Measurements from ENCODE around the gene GIPC2. TPM values are rescaled to one million over a fixed set of nuclear protein-coding genes. Genes with fewer than 3 reads are reported as not detected.
"Not testable (repeated sequence)": the region's sequence is repeated elsewhere in the genome, so short reads cannot be mapped to it uniquely, and the experiment has no call there.

GIPC2 gene
- polyA plus RNA-seq, 3 donors = not detected

GRCh38 chr1:78102916-78103315, 57.1 kb downstream of the GIPC2 start:
- no peaks in the 10 kb centered on the region for H3K36me3 ChIP-seq (replicated peaks in 1 of 2; ENCODE audit: control insufficient read depth in 1 of 2, insufficient read depth in 2 of 2, low read length in 2 of 2)
- Mint-ChIP-seq H3K36me3 (no peaks in the 10 kb centered on the region), H3K9me3 (peaks cover 0 to 4% (median 0%) of the 10 kb centered on the region in 7 donors), H3K27ac (no peak overlapping the region), H3K27me3 (ENCODE audit: low read depth in 3 of 3) (peaks cover 0 to 2% (median under 1%) of the 10 kb centered on the region in 3 donors), H3K4me1 (no peaks in the 10 kb centered on the region), H3K4me3 (no peak overlapping the region)
- no peaks in the 10 kb centered on the region for H3K4me1 ChIP-seq (ENCODE audit: control insufficient read depth in 1 of 2, insufficient read depth in 2 of 2, low read length in 2 of 2)
- no peak for DNase-seq
- no peaks in the 10 kb centered on the region for H4K20me1 ChIP-seq (ENCODE audit: insufficient read depth, low read length)
- TF ChIP-seq, protein P1, sequence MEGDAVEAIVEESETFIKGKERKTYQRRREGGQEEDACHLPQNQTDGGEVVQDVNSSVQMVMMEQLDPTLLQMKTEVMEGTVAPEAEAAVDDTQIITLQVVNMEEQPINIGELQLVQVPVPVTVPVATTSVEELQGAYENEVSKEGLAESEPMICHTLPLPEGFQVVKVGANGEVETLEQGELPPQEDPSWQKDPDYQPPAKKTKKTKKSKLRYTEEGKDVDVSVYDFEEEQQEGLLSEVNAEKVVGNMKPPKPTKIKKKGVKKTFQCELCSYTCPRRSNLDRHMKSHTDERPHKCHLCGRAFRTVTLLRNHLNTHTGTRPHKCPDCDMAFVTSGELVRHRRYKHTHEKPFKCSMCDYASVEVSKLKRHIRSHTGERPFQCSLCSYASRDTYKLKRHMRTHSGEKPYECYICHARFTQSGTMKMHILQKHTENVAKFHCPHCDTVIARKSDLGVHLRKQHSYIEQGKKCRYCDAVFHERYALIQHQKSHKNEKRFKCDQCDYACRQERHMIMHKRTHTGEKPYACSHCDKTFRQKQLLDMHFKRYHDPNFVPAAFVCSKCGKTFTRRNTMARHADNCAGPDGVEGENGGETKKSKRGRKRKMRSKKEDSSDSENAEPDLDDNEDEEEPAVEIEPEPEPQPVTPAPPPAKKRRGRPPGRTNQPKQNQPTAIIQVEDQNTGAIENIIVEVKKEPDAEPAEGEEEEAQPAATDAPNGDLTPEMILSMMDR (IDR thresholded peaks at IDR 0.05) = no peak
- no peaks in the 10 kb centered on the region for H3K9me3 ChIP-seq (replicated peaks in 1 of 2; ENCODE audit: control insufficient read depth in 1 of 2, insufficient read depth in 1 of 2, low read length in 2 of 2)
- H3K27ac ChIP-seq (ENCODE audit: low read depth in 1 of 2, low read length in 2 of 2) = no peak overlapping the region
- H3K4me3 ChIP-seq (replicated peaks in 1 of 3; ENCODE audit: low read depth in 2 of 3, low read length in 3 of 3) = no peak overlapping the region
- H3K9ac ChIP-seq (ENCODE audit: insufficient read depth, low read length, poor library complexity, severe bottlenecking) = no peak overlapping the region
- intact Hi-C loops (cut with micrococcal nuclease) = no loop called here
- H3K27me3 ChIP-seq (ENCODE audit: control insufficient read depth in 2 of 2, insufficient read depth in 2 of 2, low read length in 2 of 2) = no peaks in the 10 kb centered on the region
- H3K79me2 ChIP-seq (ENCODE audit: insufficient read depth, low read length) = no peaks in the 10 kb centered on the region
- H3K4me2 ChIP-seq (replicated peaks; ENCODE audit: extremely low read depth, low read length, poor library complexity, severe bottlenecking) = no peak overlapping the region
- 100% methylated on average over 1 of the region's 2 CpGs for WGBS (ENCODE audit: insufficient coverage)
- no peak overlapping the region for H2AFZ ChIP-seq (ENCODE audit: insufficient read depth, low read depth, low read length, poor library complexity, severe bottlenecking)

DNA sequence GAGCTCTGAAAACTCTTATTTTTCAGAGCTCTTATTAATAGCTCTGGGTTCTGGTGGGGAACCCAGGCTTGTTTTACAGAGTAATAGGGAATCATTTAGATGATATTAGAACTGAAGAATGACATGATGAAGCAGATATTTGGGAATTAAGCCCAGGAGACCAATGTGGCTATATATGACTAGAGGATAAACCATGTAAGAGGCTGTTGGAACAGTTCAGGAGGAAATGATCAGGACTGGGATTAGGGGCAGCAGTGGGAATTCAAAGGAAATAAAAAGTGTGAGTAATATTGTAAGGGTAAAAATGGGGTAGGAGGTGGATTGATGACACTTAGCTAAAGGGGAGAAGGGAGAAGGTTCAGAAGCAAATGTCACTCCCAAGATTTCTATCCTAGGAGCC, 58.6 kb downstream of the GIPC2 start:
- no peak overlapping the region for H3K4me2 ChIP-seq (replicated peaks; ENCODE audit: extremely low read depth, low read length, poor library complexity, severe bottlenecking)
- no peak overlapping the region for H3K9ac ChIP-seq (ENCODE audit: insufficient read depth, low read length, poor library complexity, severe bottlenecking)
- H3K4me3 ChIP-seq (replicated peaks in 1 of 3; ENCODE audit: low read depth in 2 of 3, low read length in 3 of 3) = no peak overlapping the region
- TF ChIP-seq, protein P1 (IDR thresholded peaks at IDR 0.05) = no peak
- no peak for DNase-seq
- Mint-ChIP-seq H3K4me1 (no peaks in the 10 kb centered on the region), H3K27me3 (ENCODE audit: low read depth in 3 of 3) (peaks cover 0 to 2% (median 0%) of the 10 kb centered on the region in 3 donors), H3K9me3 (peaks cover 0 to 4% (median 0%) of the 10 kb centered on the region in 7 donors), H3K36me3 (no peaks in the 10 kb centered on the region), H3K4me3 (no peak overlapping the region), H3K27ac (no peak overlapping the region)
- no peaks in the 10 kb centered on the region for H3K4me1 ChIP-seq (ENCODE audit: control insufficient read depth in 1 of 2, insufficient read depth in 2 of 2, low read length in 2 of 2)
- H3K9me3 ChIP-seq (replicated peaks in 1 of 2; ENCODE audit: control insufficient read depth in 1 of 2, insufficient read depth in 1 of 2, low read length in 2 of 2) = no peaks in the 10 kb centered on the region
- no peaks in the 10 kb centered on the region for H3K27me3 ChIP-seq (ENCODE audit: control insufficient read depth in 2 of 2, insufficient read depth in 2 of 2, low read length in 2 of 2)
- H3K79me2 ChIP-seq (ENCODE audit: insufficient read depth, low read length) = no peaks in the 10 kb centered on the region
- no peaks in the 10 kb centered on the region for H3K36me3 ChIP-seq (replicated peaks in 1 of 2; ENCODE audit: control insufficient read depth in 1 of 2, insufficient read depth in 2 of 2, low read length in 2 of 2)
- H4K20me1 ChIP-seq (ENCODE audit: insufficient read depth, low read length) = no peaks in the 10 kb centered on the region
- no peak overlapping the region for H3K27ac ChIP-seq (ENCODE audit: low read depth in 1 of 2, low read length in 2 of 2)
- intact Hi-C loops (cut with micrococcal nuclease) = no loop called here
- no peak overlapping the region for H2AFZ ChIP-seq (ENCODE audit: insufficient read depth, low read depth, low read length, poor library complexity, severe bottlenecking)

GRCh38 chr1:78109659-78110058, 63.9 kb downstream of the GIPC2 start:
- H4K20me1 ChIP-seq (ENCODE audit: insufficient read depth, low read length); H3K4me1 Mint-ChIP-seq; H3K4me2 ChIP-seq (replicated peaks; ENCODE audit: extremely low read depth, low read length, poor library complexity, severe bottlenecking); H3K36me3 ChIP-seq (replicated peaks in 1 of 2; ENCODE audit: control insufficient read depth in 1 of 2, insufficient read depth in 2 of 2, low read length in 2 of 2); H3K27me3 ChIP-seq (ENCODE audit: control insufficient read depth in 2 of 2, insufficient read depth in 2 of 2, low read length in 2 of 2); H3K27ac Mint-ChIP-seq; H3K4me1 ChIP-seq (ENCODE audit: control insufficient read depth in 1 of 2, insufficient read depth in 2 of 2, low read length in 2 of 2); DNase-seq; H3K9ac ChIP-seq (ENCODE audit: insufficient read depth, low read length, poor library complexity, severe bottlenecking); H3K4me3 ChIP-seq (replicated peaks in 1 of 3; ENCODE audit: low read depth in 2 of 3, low read length in 3 of 3); H3K9me3 ChIP-seq (replicated peaks in 1 of 2; ENCODE audit: control insufficient read depth in 1 of 2, insufficient read depth in 1 of 2, low read length in 2 of 2); H3K4me3 Mint-ChIP-seq; H2AFZ ChIP-seq (ENCODE audit: insufficient read depth, low read depth, low read length, poor library complexity, severe bottlenecking); intact Hi-C loops (cut with micrococcal nuclease); H3K79me2 ChIP-seq (ENCODE audit: insufficient read depth, low read length); H3K27me3 Mint-ChIP-seq (ENCODE audit: low read depth in 3 of 3); H3K36me3 Mint-ChIP-seq; H3K27ac ChIP-seq (ENCODE audit: low read depth in 1 of 2, low read length in 2 of 2); H3K9me3 Mint-ChIP-seq: not testable (repeated sequence)
- no CpG with 5 or more reads among the region's 4 CpGs for WGBS (ENCODE audit: insufficient coverage)
